GM21390 (cell line): ENCODE results near the gene HOXD8.

Source experiments
- ATAC-seq: cut with Tn5 transposase; IDR thresholded peaks from one replicate; pipeline ENCODE4 v1.9.1; 2021; ENCODE audit not compliant: unreplicated experiment

The HOXD8 gene

GRCh38 chr2:176128982-176129796 lies at the start of gene HOXD8:
Gene HOXD8, plus strand, starts transcription at chr2:176129705. Its CDS starts 662 bp downstream, at chr2:176130367.
- no peak for ATAC-seq

GRCh38 chr2:176079831-176080539 lies 49.5 kb upstream of the HOXD8 start:
- ATAC-seq = no peak

- ATAC-seq = no peak
Measured at GRCh38 chr2:176080540-176081375, 48.7 kb upstream of the HOXD8 start.

GRCh38 chr2:176081376-176081836 lies 48.1 kb upstream of the HOXD8 start:
- ATAC-seq = no peak

- ATAC-seq = no peak
Measured at GRCh38 chr2:176081837-176082524, 47.5 kb upstream of the HOXD8 start.

- no peak for ATAC-seq
Measured at GRCh38 chr2:176082525-176082823, 47.0 kb upstream of the HOXD8 start.

- no peak for ATAC-seq
Measured at GRCh38 chr2:176082824-176083751, 46.4 kb upstream of the HOXD8 start.

- no peak for ATAC-seq
Measured at GRCh38 chr2:176083796-176084261, 45.7 kb upstream of the HOXD8 start, which contains the start of gene EVX2. Gene EVX2, minus strand, starts transcription at chr2:176083962. Its CDS starts 186 bp downstream, at chr2:176083776.

GRCh38 chr2:176084611-176085119 lies 44.8 kb upstream of the HOXD8 start:
- no peak for ATAC-seq

GRCh38 chr2:176085120-176085788 lies 44.3 kb upstream of the HOXD8 start:
- ATAC-seq = no peak

- no peak for ATAC-seq
Measured at GRCh38 chr2:176085861-176086771, 43.4 kb upstream of the HOXD8 start.

- no peak for ATAC-seq
Measured at GRCh38 chr2:176087330-176088047, 42.0 kb upstream of the HOXD8 start.

- peak; percentile 65 for ATAC-seq
Measured at GRCh38 chr2:176088048-176088936, 41.2 kb upstream of the HOXD8 start.

GRCh38 chr2:176088937-176089842 lies 40.3 kb upstream of the HOXD8 start:
- ATAC-seq = no peak

- ATAC-seq = no peak
Measured at GRCh38 chr2:176089843-176090395, 39.6 kb upstream of the HOXD8 start.
